ENCODE measurements around the gene PPM1H.
"Not testable (repeated sequence)": the region's sequence is repeated elsewhere in the genome, so short reads cannot be mapped to it uniquely, and the experiment has no call there.

PPM1H gene

GRCh38 chr12:62767946-62768345 lies 167.0 kb downstream of the PPM1H start:
- DNase-seq (ENCODE audit: low spot score), result no peak

GRCh38 chr12:62767496-62767895 lies 167.5 kb downstream of the PPM1H start:
- no peak for DNase-seq (ENCODE audit: low spot score)

- no peak for DNase-seq (ENCODE audit: low spot score)
Measured at GRCh38 chr12:62766496-62766895, 168.5 kb downstream of the PPM1H start.

- DNase-seq (ENCODE audit: low spot score), result no peak
Measured at GRCh38 chr12:62763861-62764645, 170.9 kb downstream of the PPM1H start.

- DNase-seq (ENCODE audit: low spot score), result no peak
Measured at GRCh38 chr12:62763312-62763711, 171.6 kb downstream of the PPM1H start.

- no peak for DNase-seq (ENCODE audit: low spot score)
Measured at GRCh38 chr12:62762645-62763044, 172.3 kb downstream of the PPM1H start.

- no peak for DNase-seq (ENCODE audit: low spot score)
Measured at GRCh38 chr12:62761658-62762057, 173.3 kb downstream of the PPM1H start.

GRCh38 chr12:62760779-62761178 lies 174.2 kb downstream of the PPM1H start:
- DNase-seq (ENCODE audit: low spot score), result no peak

- not testable (repeated sequence) for DNase-seq (ENCODE audit: low spot score)
Measured at GRCh38 chr12:62760341-62760740, 174.6 kb downstream of the PPM1H start.

- no peak for DNase-seq (ENCODE audit: low spot score)
Measured at GRCh38 chr12:62758216-62758615, 176.7 kb downstream of the PPM1H start.

GRCh38 chr12:62757048-62757447 lies 177.9 kb downstream of the PPM1H start:
- no peak for DNase-seq (ENCODE audit: low spot score)

- DNase-seq (ENCODE audit: low spot score), result no peak
Measured at GRCh38 chr12:62754706-62755105, 180.2 kb downstream of the PPM1H start.

- no peak for DNase-seq (ENCODE audit: low spot score)
Measured at GRCh38 chr12:62751810-62752155, 183.2 kb downstream of the PPM1H start.

- DNase-seq (ENCODE audit: low spot score), result no peak
Measured at GRCh38 chr12:62750941-62751809, 183.8 kb downstream of the PPM1H start.

- no peak for DNase-seq (ENCODE audit: low spot score)
Measured at GRCh38 chr12:62749586-62749985, 185.4 kb downstream of the PPM1H start.

GRCh38 chr12:62748941-62749468 lies 185.9 kb downstream of the PPM1H start:
- no peak for DNase-seq (ENCODE audit: low spot score)

GRCh38 chr12:62744551-62744950 lies 190.4 kb downstream of the PPM1H start:
- DNase-seq (ENCODE audit: low spot score), result no peak

GRCh38 chr12:62739266-62740015 lies 195.5 kb downstream of the PPM1H start:
- DNase-seq (ENCODE audit: low spot score), result no peak

- DNase-seq (ENCODE audit: low spot score), result no peak
Measured at GRCh38 chr12:62738616-62739015, 196.3 kb downstream of the PPM1H start.

- DNase-seq (ENCODE audit: low spot score), result no peak
Measured at GRCh38 chr12:62738105-62738504, 196.8 kb downstream of the PPM1H start.

- no peak for DNase-seq (ENCODE audit: low spot score)
Measured at GRCh38 chr12:62737615-62738014, 197.3 kb downstream of the PPM1H start.

- DNase-seq (ENCODE audit: low spot score), result no peak
Measured at GRCh38 chr12:62737188-62737587, 197.8 kb downstream of the PPM1H start.
